Measurements from ENCODE around the gene FAM171A1. TPM values are rescaled to one million over a fixed set of nuclear protein-coding genes. Genes with fewer than 3 reads are reported as not detected.
"Not testable (repeated sequence)": the region's sequence is repeated elsewhere in the genome, so short reads cannot be mapped to it uniquely, and the experiment has no call there.

Gene FAM171A1
- total RNA-seq, 1 donor, result 16.8 TPM

DNA sequence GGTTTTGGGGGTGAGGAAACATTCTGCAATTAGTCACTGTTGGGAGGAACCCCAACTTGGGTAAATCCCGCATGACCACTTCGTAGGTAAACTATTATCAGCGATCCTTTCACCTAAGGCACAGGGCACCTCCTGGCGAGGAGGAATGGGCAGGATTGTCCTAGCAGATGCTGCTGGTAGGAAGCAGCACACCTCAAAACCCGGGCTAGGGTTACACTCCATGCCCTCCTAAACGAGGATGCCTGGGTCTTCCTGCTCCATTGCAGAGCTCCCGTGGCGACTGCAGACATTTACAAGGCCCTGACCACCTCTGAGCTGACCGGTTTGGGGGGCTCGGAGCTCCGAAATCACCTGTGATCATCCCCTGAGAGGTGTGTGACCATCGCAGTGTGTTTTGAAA lies 92.3 kb downstream of the FAM171A1 start:
- no peak overlapping the region for H3K4me3 ChIP-seq (ENCODE audit: low read depth, low read length)
- TF ChIP-seq, protein P1, sequence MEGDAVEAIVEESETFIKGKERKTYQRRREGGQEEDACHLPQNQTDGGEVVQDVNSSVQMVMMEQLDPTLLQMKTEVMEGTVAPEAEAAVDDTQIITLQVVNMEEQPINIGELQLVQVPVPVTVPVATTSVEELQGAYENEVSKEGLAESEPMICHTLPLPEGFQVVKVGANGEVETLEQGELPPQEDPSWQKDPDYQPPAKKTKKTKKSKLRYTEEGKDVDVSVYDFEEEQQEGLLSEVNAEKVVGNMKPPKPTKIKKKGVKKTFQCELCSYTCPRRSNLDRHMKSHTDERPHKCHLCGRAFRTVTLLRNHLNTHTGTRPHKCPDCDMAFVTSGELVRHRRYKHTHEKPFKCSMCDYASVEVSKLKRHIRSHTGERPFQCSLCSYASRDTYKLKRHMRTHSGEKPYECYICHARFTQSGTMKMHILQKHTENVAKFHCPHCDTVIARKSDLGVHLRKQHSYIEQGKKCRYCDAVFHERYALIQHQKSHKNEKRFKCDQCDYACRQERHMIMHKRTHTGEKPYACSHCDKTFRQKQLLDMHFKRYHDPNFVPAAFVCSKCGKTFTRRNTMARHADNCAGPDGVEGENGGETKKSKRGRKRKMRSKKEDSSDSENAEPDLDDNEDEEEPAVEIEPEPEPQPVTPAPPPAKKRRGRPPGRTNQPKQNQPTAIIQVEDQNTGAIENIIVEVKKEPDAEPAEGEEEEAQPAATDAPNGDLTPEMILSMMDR (IDR thresholded peaks at IDR 0.05; ENCODE audit: insufficient read depth, low read depth, low read length), result no peak
- DNase-seq (ENCODE audit: low read depth), result no peak

DNA sequence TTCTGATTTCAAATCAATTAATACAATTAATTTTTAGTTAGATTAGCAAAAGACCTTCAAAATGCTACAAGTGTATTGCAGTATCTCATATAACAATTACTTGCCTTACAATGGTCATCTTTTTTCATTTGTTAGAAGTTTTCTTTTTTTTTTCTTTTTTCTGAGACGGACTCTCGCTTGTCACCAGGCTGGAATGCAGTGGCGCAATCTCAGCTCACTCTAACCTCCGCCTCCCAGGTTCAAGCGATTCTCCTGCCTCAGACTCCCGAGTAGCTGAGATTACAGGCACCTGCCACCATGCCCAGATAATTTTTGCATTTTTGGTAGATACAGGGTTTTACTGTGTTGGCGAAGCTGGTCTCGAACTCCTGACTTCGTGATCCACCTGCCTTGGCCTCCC lies 95.0 kb downstream of the FAM171A1 start:
- not testable (repeated sequence) for DNase-seq (ENCODE audit: low read depth)

DNA sequence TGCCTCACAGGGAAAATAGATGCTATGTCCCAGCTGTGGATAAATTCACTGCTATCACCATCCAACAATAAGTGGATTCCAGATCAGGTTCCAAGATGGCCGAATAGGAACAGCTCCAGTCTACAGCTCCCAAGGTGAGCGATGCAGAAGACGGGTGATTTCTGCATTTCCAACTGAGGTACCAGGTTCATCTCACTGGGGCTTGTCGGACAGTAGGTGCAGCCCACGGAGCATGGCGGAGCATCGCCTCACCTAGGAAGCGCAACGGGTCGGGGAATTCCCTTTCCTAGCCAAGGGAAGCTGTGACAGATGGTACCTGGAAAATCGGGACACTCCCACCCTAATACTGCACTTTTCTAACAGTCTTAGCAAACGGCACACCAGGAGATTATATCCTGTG lies 101.3 kb downstream of the FAM171A1 start:
- H3K4me3 ChIP-seq (ENCODE audit: low read depth, low read length); DNase-seq (ENCODE audit: low read depth): not testable (repeated sequence)

More for the DNA sequence above, 95.0 kb downstream of the FAM171A1 start:
- not testable (repeated sequence) for H3K4me3 ChIP-seq (ENCODE audit: low read depth, low read length)

DNA sequence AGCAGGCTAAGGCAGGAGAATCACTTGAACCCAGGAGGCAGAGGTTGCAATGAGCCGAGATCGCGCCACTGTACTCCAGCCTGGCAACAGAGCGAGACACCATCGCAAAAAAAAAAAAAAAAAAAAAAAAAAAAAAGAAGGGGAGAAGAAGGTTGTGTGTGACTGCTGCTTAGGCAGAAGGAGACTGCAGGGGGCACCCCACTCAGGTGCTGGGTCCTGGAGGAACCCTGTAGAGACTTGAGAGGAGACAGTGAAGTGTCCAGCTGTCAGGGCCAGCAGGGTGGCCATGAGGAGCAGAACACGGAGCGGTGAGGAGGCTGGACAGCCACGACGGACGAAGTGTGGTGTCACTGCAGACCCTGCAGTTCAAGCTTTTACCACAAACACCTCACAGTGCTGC lies 103.6 kb downstream of the FAM171A1 start:
- TF ChIP-seq, protein P1 (IDR thresholded peaks at IDR 0.05; ENCODE audit: insufficient read depth, low read depth, low read length), result peak; percentile 10
- H3K4me3 ChIP-seq (ENCODE audit: low read depth, low read length), result no peak overlapping the region
- no peak for DNase-seq (ENCODE audit: low read depth)

DNA sequence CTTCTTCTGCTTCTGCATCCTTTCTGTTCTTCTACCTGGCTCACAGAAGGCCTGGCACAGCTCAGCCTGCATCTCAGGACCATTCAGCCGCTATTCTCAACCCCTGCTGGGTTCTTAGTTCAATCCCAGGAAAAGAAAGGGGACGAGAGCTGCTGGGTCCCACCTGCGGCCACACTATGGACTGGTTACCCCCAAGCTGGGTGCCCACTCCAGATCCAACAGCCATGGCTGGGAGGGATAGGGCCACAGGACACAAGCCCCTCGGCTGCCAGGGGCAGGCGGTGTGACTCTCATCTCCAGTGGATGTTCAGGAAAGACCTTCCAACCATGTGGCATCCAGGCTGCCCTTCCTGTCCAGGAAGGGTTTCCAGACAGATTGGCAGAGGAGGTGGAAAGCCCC lies 105.0 kb downstream of the FAM171A1 start:
- DNase-seq (ENCODE audit: low read depth), result no peak
- TF ChIP-seq, protein P1 (IDR thresholded peaks at IDR 0.05; ENCODE audit: insufficient read depth, low read depth, low read length), result no peak

DNA sequence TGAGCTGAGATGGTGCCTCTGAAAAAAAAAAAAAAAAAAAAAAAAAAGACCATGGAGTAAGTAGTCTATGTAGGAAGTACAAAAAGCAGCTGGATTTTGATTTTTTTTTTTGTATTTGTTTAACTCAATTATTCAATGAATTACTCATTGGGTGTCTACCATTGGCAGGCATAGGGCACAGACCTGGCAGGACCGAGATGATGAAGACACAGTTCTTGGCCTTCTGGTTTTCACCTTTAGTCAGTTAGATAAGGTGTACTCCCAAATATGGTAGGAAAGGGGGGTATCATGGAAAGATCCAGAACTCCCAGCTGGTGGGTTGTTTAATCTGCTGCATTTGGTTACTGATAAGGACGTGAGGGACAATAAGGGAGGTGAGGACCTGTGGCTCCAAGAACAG lies 105.5 kb downstream of the FAM171A1 start:
- TF ChIP-seq, protein P1 (IDR thresholded peaks at IDR 0.05; ENCODE audit: insufficient read depth, low read depth, low read length), result no peak
- DNase-seq (ENCODE audit: low read depth), result no peak
- H3K4me3 ChIP-seq (ENCODE audit: low read depth, low read length), result no peak overlapping the region

More for the DNA sequence above, 105.0 kb downstream of the FAM171A1 start:
- no peak overlapping the region for H3K4me3 ChIP-seq (ENCODE audit: low read depth, low read length)

DNA sequence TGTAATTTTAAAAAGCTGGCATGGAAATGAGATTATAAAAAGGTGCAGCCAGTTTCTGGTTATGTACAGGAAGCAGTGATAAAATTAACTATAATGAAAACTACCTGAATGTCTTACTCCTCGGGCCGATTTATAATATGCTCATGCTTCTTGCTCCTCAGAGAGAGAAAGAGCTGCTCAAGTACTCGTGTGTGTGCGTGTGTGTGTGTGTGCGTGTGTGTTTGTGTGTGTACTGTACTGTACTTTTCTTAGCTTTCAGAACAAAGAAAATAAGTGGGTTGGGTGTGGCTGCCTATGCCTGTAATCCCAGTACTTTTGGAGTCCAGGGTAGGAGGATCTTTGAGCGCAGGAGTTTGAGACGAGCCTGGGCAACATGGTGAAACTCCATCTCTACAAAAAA lies 106.0 kb downstream of the FAM171A1 start:
- TF ChIP-seq, protein P1 (IDR thresholded peaks at IDR 0.05; ENCODE audit: insufficient read depth, low read depth, low read length), result no peak
- no peak for DNase-seq (ENCODE audit: low read depth)

DNA sequence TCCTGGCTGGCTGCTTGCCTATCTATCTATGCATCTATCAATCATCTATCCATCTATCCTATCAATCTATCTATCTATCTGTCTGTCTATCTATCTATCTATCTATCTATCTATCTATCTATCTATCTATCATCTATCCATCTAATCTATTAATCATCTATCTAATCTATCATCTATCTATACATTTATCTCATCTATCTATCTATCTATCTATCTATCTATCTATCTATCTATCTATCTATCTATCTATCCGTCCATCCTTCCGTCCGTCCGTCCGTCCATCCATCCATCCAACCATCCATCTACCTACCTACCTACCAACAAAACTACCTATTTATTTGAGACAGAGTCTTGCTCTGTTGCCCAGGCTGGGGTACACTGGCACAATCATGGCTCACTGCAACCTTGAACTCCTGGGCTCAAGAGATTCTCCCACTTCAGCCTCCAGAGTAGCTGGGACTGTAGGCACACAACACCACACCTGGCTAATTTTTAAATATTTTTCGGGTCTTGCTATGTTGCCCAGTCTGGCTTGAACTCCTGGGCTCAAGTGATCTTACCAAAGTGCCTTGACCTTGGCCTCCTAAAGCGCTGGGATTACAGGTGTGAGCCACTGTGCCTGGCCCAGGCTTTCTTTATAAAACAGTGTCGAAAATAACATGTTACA lies 107.3 kb downstream of the FAM171A1 start:
- H3K4me3 ChIP-seq (ENCODE audit: low read depth, low read length), result no peak overlapping the region

More for the DNA sequence above, 106.0 kb downstream of the FAM171A1 start:
- H3K4me3 ChIP-seq (ENCODE audit: low read depth, low read length), result no peak overlapping the region

More for the DNA sequence above, 107.3 kb downstream of the FAM171A1 start:
- no peak for DNase-seq (ENCODE audit: low read depth)
- TF ChIP-seq, protein P1 (IDR thresholded peaks at IDR 0.05; ENCODE audit: insufficient read depth, low read depth, low read length), result no peak
